Activated CD4-positive, alpha-beta T cell treated with anti-CD3 and anti-CD28 coated beads, Interleukin-2, amount 50 U/mL, for 24 hours (primary cell): Measurements from ENCODE around the gene GEMIN2.
"Not testable (repeated sequence)": the region's sequence is repeated elsewhere in the genome, so short reads cannot be mapped to it uniquely, and the experiment has no call there.

Source experiments
- DNase-seq, 2 donors: peaks; one replicate each; pipeline ENCODE4 v3.0.0-alpha.2; 2020; ENCODE audit warnings: low read depth in 1 of 2, low spot score in 1 of 2

GEMIN2 gene, protein sequence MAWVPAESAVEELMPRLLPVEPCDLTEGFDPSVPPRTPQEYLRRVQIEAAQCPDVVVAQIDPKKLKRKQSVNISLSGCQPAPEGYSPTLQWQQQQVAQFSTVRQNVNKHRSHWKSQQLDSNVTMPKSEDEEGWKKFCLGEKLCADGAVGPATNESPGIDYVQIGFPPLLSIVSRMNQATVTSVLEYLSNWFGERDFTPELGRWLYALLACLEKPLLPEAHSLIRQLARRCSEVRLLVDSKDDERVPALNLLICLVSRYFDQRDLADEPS

GRCh38 chr14:39114073-39114838 lies at the start of gene GEMIN2:
GEMIN2 (plus strand) TSS chr14:39114323; CDS start chr14:39114339, 16 bp downstream.
- peak; percentile 89 to 93 for DNase-seq

DNA sequence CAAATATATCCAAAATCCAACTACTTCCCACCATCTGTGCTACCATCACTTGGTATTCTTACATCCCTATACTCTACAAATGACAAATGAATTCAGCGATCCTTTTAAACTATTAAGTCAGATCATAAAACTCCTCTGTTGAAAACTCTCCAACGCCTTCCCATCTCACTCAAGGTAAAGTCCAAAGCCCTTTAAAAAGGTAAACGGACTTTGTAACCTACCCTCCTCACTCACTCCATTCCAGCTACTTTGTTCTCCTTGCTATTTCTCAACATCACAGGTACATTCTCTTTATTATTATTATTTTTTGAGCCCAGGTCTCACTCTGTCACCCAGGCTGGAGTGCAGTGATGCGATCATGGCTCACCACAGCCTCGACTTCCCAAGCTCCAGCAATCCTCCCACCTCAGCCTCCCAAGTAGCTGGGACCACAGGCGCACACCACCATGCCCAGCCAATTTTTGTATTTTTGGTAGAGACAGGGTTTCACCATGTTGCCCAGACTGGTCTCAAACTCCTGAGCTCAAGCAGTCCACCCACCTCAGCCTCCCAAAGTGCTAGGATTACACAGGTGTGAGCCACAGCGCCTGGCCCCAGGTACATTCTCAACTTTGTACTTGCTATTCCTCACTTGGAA lies 44.8 kb upstream of the GEMIN2 start:
- DNase-seq, result not testable (repeated sequence)

DNA sequence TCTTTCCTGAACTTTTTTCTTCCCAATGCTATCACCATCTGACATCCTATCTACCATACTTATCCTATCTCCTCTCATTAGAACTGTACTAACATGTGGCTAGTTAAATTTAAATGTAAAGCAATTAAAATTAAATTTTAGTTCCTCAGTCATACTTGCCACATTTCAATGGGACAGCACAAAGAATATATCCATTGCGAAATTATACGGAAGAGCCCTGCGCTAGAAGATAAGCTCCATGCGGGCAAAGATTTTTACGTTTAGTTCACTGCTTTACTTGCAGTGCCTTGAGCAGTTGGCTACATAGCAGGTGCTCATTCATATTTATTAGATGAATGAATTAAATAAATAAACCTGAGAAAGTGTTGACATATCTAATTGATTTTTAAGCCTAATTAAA lies 44.2 kb upstream of the GEMIN2 start:
- DNase-seq, result no peak

GRCh38 chr14:39071096-39071495 lies 43.0 kb upstream of the GEMIN2 start:
- DNase-seq, result no peak

DNA sequence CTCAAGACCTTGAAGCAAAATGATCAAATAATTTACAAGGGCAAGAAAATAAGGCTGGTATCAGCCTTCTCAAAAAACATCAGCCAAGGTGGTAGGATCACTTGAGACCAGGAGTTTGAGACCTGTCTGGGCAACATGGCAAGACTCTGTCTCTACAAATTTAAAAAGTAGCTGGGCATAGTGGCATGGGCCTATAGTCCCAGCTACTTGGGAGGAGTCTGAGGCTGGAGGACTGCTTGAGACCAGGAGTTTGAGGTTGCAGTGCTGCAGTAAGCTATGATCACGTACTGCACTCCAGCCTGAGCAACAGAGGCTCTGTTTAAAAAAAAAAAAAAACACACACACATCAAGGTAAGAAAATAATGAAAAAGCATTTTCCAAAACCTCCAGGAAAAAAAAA lies 33.2 kb upstream of the GEMIN2 start:
- DNase-seq, result no peak

- DNase-seq, result no peak
Measured at GRCh38 chr14:39083127-39083526, 31.0 kb upstream of the GEMIN2 start.

DNA sequence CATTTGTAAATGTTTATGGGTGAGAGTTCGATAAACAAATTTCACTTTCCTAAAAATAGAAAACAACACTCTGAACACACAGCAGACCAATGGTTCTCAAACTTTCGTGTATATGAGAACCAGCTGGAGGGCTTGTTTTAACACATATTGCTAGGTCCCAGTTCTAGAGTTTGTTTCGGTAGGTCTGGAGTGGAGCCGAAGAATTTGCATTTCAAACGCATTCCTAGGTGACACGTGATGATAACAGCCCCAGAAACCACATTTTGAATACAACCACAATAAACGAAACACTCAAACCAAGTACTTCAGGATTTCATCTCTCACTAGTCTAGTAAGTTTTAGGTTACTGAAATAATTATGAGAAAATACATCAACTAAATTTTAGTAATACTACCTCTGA lies 28.2 kb upstream of the GEMIN2 start:
- DNase-seq, result no peak

- no peak for DNase-seq
Measured at GRCh38 chr14:39087493-39087892, 26.6 kb upstream of the GEMIN2 start.

- no peak for DNase-seq
Measured at GRCh38 chr14:39090548-39091111, 23.5 kb upstream of the GEMIN2 start.

GRCh38 chr14:39091716-39092115 lies 22.4 kb upstream of the GEMIN2 start:
- DNase-seq, result no peak

DNA sequence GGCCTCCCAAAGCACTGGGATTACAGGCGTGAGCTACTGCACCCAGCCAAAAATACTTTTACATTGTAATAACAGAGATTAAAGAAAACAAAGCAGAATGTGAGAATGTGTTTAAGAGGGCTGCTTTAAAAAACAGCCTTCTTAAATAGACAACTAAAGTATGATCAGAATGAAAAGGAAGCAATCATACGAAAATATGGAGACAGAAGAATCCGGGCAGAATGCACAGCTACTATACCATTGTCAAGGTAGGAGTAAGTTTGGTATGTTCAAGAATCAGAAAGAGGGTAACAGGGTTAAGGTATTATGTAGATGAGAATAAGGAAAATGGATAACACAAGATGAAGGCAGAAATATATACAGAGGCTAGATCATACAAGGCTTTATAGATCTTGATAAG lies 19.6 kb upstream of the GEMIN2 start:
- no peak for DNase-seq

GRCh38 chr14:39097159-39097558 lies 17.0 kb upstream of the GEMIN2 start:
- no peak for DNase-seq

GRCh38 chr14:39099215-39099614 lies 14.9 kb upstream of the GEMIN2 start:
- DNase-seq, result not testable (repeated sequence)

DNA sequence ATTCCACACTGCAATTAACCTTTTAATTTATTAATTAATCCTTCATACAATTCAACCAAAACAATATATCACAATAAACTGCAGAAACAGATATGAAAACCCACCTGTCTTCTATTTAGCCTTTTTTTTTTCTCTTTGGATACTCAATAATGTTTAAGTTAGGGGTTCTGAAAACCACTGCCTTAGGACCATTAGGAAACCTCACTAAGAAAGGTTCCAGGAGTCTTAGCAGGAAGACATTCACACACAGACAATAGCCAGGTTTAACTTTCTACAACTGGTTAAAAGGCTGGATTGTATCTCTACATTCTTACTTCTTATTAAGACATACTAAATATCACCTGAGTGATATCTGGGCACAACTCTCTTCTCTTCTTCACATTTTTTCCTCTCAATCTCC lies 14.4 kb upstream of the GEMIN2 start:
- no peak for DNase-seq

GRCh38 chr14:39102265-39102968 lies 11.7 kb upstream of the GEMIN2 start:
- no peak for DNase-seq

- DNase-seq, result peak; percentile 57 to 79
Measured at GRCh38 chr14:39102969-39103957, 10.9 kb upstream of the GEMIN2 start, which contains the start of gene SEC23A. SEC23A (minus strand) TSS chr14:39103235; CDS start chr14:39096118, 7,117 bp downstream.

GRCh38 chr14:39104078-39104801 lies 9.9 kb upstream of the GEMIN2 start:
- not testable (repeated sequence) for DNase-seq

DNA sequence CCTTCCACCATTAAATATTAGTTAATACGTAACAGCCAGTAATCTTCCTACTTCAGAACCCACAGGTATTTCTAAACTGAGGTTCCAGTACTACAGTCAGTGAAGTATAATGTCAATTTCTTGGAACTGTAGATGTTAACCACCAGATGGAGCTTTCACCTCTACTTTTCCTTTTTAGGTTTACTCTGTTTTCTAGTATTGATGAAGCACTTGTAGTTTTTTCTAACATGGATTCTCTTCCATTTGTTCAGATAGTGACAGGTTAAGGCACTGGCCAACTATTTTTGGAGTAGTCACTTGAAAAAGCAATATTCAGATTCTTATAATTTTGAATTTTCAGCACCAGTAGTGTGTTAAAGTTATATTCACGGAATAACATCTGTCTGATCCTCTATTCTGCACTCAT lies 6.5 kb upstream of the GEMIN2 start:
- no peak for DNase-seq

- DNase-seq, result no peak
Measured at GRCh38 chr14:39108791-39109190, 5.3 kb upstream of the GEMIN2 start.
